Naive B cell (primary cell): Measurements from ENCODE around the gene SDHAF2. TPM values are rescaled to one million over a fixed set of nuclear protein-coding genes. Genes with fewer than 3 reads are reported as not detected.
"Not testable (repeated sequence)": the region's sequence is repeated elsewhere in the genome, so short reads cannot be mapped to it uniquely, and the experiment has no call there.

Experiments used
- ATAC-seq, 2 donors: fragments of 150-1000 bp; cut with Tn5 transposase; 2 replicates each; pipeline ENCODE4 v1.10.0; 2021; ENCODE audit warnings: low read depth in 2 of 2, mild to moderate bottlenecking in 2 of 2, moderate library complexity in 2 of 2
- DNase-seq: peaks from one replicate; pipeline ENCODE4 v3.0.0; 2022
- H3K27ac Mint-ChIP-seq, 6 donors: one replicate each; pipeline ENCODE4 v1.8.0; 2020 to 2022; ENCODE audit warnings: mild to moderate bottlenecking in 6 of 6, mixed read lengths in 6 of 6, moderate library complexity in 5 of 6, inconsistent platforms in 2 of 6
- H3K27me3 Mint-ChIP-seq, 3 donors: one replicate each; pipeline ENCODE4 v1.8.0; 2021 to 2022; ENCODE audit warnings: mixed read lengths in 3 of 3, mild to moderate bottlenecking in 1 of 3
- H3K36me3 Mint-ChIP-seq, 2 donors: one replicate each; pipeline ENCODE4 v1.8.0; 2020 to 2022; ENCODE audit warnings: mixed read lengths in 2 of 2, inconsistent platforms in 1 of 2, mild to moderate bottlenecking in 1 of 2
- H3K4me1 Mint-ChIP-seq, 3 donors: one replicate each; pipeline ENCODE4 v1.8.0; 2020 to 2022; ENCODE audit warnings: mixed read lengths in 3 of 3, inconsistent platforms in 1 of 3, mild to moderate bottlenecking in 1 of 3, moderate library complexity in 1 of 3
- H3K4me3 Mint-ChIP-seq, 8 donors: one replicate each; pipeline ENCODE4 v1.8.0; 2020 to 2022; ENCODE audit warnings: mild to moderate bottlenecking in 8 of 8, mixed read lengths in 8 of 8, moderate library complexity in 8 of 8, inconsistent platforms in 2 of 8
- H3K9me3 Mint-ChIP-seq, 7 donors: one replicate each; pipeline ENCODE4 v1.8.0; 2020 to 2022; ENCODE audit warnings: mixed read lengths in 7 of 7, mild to moderate bottlenecking in 5 of 7, inconsistent platforms in 2 of 7, moderate library complexity in 1 of 7
- polyA plus RNA-seq, 6 donors: library from polyadenylated mRNA; unstranded; fragments of 300-500 nt; fragmentation: Illumina TruSeq; gene quantifications; one replicate each; pipeline ENCODE4 v1.2.3, GENCODE V29; 2021; ENCODE audit warnings: low read depth in 6 of 6

SDHAF2 gene
- polyA plus RNA-seq, 6 donors from 2014 or later: 65.7 to 83.3 (median 79.1) TPM

- no peaks in the 10 kb centered on the region for H3K27me3 Mint-ChIP-seq
- H3K4me3 Mint-ChIP-seq: no peak overlapping the region
- peaks cover 0 to 3% (median 0%) of the 10 kb centered on the region in 7 donors for H3K9me3 Mint-ChIP-seq
- ATAC-seq: no peak
- H3K27ac Mint-ChIP-seq: no peak overlapping the region
- peaks cover 0 to 3% (median 0%) of the 10 kb centered on the region in 3 donors for H3K4me1 Mint-ChIP-seq
- DNase-seq: no peak
- H3K36me3 Mint-ChIP-seq: peaks cover 12 to 23% of the 10 kb centered on the region in 2 donors
Measured at GRCh38 chr11:61472282-61472681, 42.4 kb downstream of the SDHAF2 start.

GRCh38 chr11:61472868-61473267 is 42.9 kb downstream of the SDHAF2 start:
- H3K9me3 Mint-ChIP-seq: no peaks in the 10 kb centered on the region
- H3K36me3 Mint-ChIP-seq: peaks cover 12 to 17% of the 10 kb centered on the region in 2 donors
- no peak for ATAC-seq
- peaks cover under 1 to 6% (median 3%) of the 10 kb centered on the region in 3 donors for H3K4me1 Mint-ChIP-seq
- H3K27me3 Mint-ChIP-seq: peaks cover 0 to under 1% (median 0%) of the 10 kb centered on the region in 3 donors
- DNase-seq: no peak
- no peak overlapping the region for H3K4me3 Mint-ChIP-seq
- peak overlapping the region in 1 of 6 donors; percentile 52 for H3K27ac Mint-ChIP-seq

GRCh38 chr11:61473370-61474012 is 43.6 kb downstream of the SDHAF2 start:
- Mint-ChIP-seq H3K4me3 (no peak overlapping the region), H3K27me3 (peaks cover 0 to 6% (median 0%) of the 10 kb centered on the region in 3 donors), H3K4me1 (peaks cover 4 to 7% (median 5%) of the 10 kb centered on the region in 3 donors), H3K9me3 (no peaks in the 10 kb centered on the region), H3K27ac (peak overlapping the region in 2 of 6 donors; percentile 35 to 52), H3K36me3 (peaks cover 12 to 15% of the 10 kb centered on the region in 2 donors)
- no peak for DNase-seq
- ATAC-seq: no peak

GRCh38 chr11:61474013-61474643 is 44.2 kb downstream of the SDHAF2 start:
- Mint-ChIP-seq H3K4me3 (no peak overlapping the region), H3K27ac (peak overlapping the region in 3 of 6 donors; percentile 35 to 59 (median 52)), H3K36me3 (peaks cover 12 to 15% of the 10 kb centered on the region in 2 donors), H3K4me1 (peaks cover 4 to 7% (median 5%) of the 10 kb centered on the region in 3 donors), H3K27me3 (peaks cover 0 to 6% (median 0%) of the 10 kb centered on the region in 3 donors), H3K9me3 (no peaks in the 10 kb centered on the region)
- ATAC-seq: no peak
- DNase-seq: no peak

- H3K36me3 Mint-ChIP-seq: peaks cover 12 to 15% of the 10 kb centered on the region in 2 donors
- ATAC-seq: no peak
- no peak overlapping the region for H3K4me3 Mint-ChIP-seq
- peaks cover 0 to 7% (median 3%) of the 10 kb centered on the region in 3 donors for H3K27me3 Mint-ChIP-seq
- H3K9me3 Mint-ChIP-seq: no peaks in the 10 kb centered on the region
- no peak overlapping the region for H3K27ac Mint-ChIP-seq
- no peak for DNase-seq
- peaks cover 5 to 7% (median 5%) of the 10 kb centered on the region in 3 donors for H3K4me1 Mint-ChIP-seq
Measured at GRCh38 chr11:61475433-61475832, 45.5 kb downstream of the SDHAF2 start.

GRCh38 chr11:61476371-61476770 is 46.4 kb downstream of the SDHAF2 start:
- Mint-ChIP-seq H3K27ac (peak overlapping the region in 1 of 6 donors; percentile 21), H3K9me3 (no peaks in the 10 kb centered on the region), H3K27me3 (peaks cover 0 to 16% (median 10%) of the 10 kb centered on the region in 3 donors), H3K4me1 (peaks cover 5 to 7% (median 7%) of the 10 kb centered on the region in 3 donors), H3K4me3 (no peak overlapping the region), H3K36me3 (peaks cover 6 to 9% of the 10 kb centered on the region in 2 donors)
- ATAC-seq (no peak), DNase-seq (no peak)

GRCh38 chr11:61477126-61477525 is 47.2 kb downstream of the SDHAF2 start:
- no peak overlapping the region for H3K27ac Mint-ChIP-seq
- no peaks in the 10 kb centered on the region for H3K9me3 Mint-ChIP-seq
- H3K4me1 Mint-ChIP-seq: peaks cover 5 to 7% (median 7%) of the 10 kb centered on the region in 3 donors
- ATAC-seq (no peak), DNase-seq (no peak)
- H3K36me3 Mint-ChIP-seq: peaks cover 6 to 9% of the 10 kb centered on the region in 2 donors
- no peak overlapping the region for H3K4me3 Mint-ChIP-seq
- peaks cover 0 to 24% (median 15%) of the 10 kb centered on the region in 3 donors for H3K27me3 Mint-ChIP-seq

- H3K4me1 Mint-ChIP-seq: peaks cover 5 to 7% (median 7%) of the 10 kb centered on the region in 3 donors
Measured at GRCh38 chr11:61477727-61478148, 47.8 kb downstream of the SDHAF2 start.

GRCh38 chr11:61479360-61480058 is 49.6 kb downstream of the SDHAF2 start:
- H3K4me3 Mint-ChIP-seq, ATAC-seq, H3K27ac Mint-ChIP-seq, H3K9me3 Mint-ChIP-seq, H3K36me3 Mint-ChIP-seq, H3K4me1 Mint-ChIP-seq, DNase-seq: not testable (repeated sequence)
- H3K27me3 Mint-ChIP-seq: peaks cover 0 to 35% (median 15%) of the 10 kb centered on the region in 3 donors

More at GRCh38 chr11:61477727-61478148, 47.8 kb downstream of the SDHAF2 start:
- H3K27ac Mint-ChIP-seq: no peak overlapping the region
- DNase-seq (peak; percentile 44), ATAC-seq (no peak)
- no peaks in the 10 kb centered on the region for H3K9me3 Mint-ChIP-seq
- peak overlapping the region in 1 of 8 donors; percentile 45 for H3K4me3 Mint-ChIP-seq
- peaks cover 0 to 29% (median 15%) of the 10 kb centered on the region in 3 donors for H3K27me3 Mint-ChIP-seq
- H3K36me3 Mint-ChIP-seq: peaks cover 6 to 9% of the 10 kb centered on the region in 2 donors

GRCh38 chr11:61480261-61480993 is 50.5 kb downstream of the SDHAF2 start:
- ATAC-seq (no peak), DNase-seq (no peak)
- Mint-ChIP-seq H3K9me3 (no peaks in the 10 kb centered on the region), H3K27ac (no peak overlapping the region), H3K4me1 (peaks cover 5 to 7% (median 7%) of the 10 kb centered on the region in 3 donors), H3K4me3 (peak overlapping the region in 1 of 8 donors; percentile 22), H3K27me3 (peaks cover 0 to 35% (median 15%) of the 10 kb centered on the region in 3 donors), H3K36me3 (no peaks in the 10 kb centered on the region)

GRCh38 chr11:61480994-61481335 is 51.0 kb downstream of the SDHAF2 start:
- no peak for ATAC-seq
- Mint-ChIP-seq H3K4me3 (no peak overlapping the region), H3K36me3 (no peaks in the 10 kb centered on the region), H3K27ac (no peak overlapping the region), H3K9me3 (no peaks in the 10 kb centered on the region), H3K4me1 (peaks cover 5 to 7% (median 7%) of the 10 kb centered on the region in 3 donors), H3K27me3 (peaks cover 0 to 35% (median 15%) of the 10 kb centered on the region in 3 donors)
- no peak for DNase-seq

- Mint-ChIP-seq H3K4me1 (peaks cover 5 to 7% (median 7%) of the 10 kb centered on the region in 3 donors), H3K4me3 (peak overlapping the region in 1 of 8 donors; percentile 22), H3K27me3 (peaks cover 0 to 35% (median 15%) of the 10 kb centered on the region in 3 donors), H3K9me3 (no peaks in the 10 kb centered on the region), H3K36me3 (peaks cover 0 to 7% of the 10 kb centered on the region in 2 donors), H3K27ac (peak overlapping the region in 1 of 6 donors; percentile 6)
- DNase-seq: no peak
- ATAC-seq: no peak
Measured at GRCh38 chr11:61481806-61482205, 51.9 kb downstream of the SDHAF2 start.

- Mint-ChIP-seq H3K4me3 (no peak overlapping the region), H3K27ac (peak overlapping the region in 1 of 6 donors; percentile 63), H3K27me3 (peaks cover 0 to 35% (median 15%) of the 10 kb centered on the region in 3 donors), H3K4me1 (peaks cover 5 to 7% (median 7%) of the 10 kb centered on the region in 3 donors), H3K9me3 (no peaks in the 10 kb centered on the region), H3K36me3 (peaks cover 5 to 14% of the 10 kb centered on the region in 2 donors)
- DNase-seq (no peak), ATAC-seq (no peak)
Measured at GRCh38 chr11:61482513-61482912, 52.6 kb downstream of the SDHAF2 start.
